ENCODE measurements around the gene C17orf75.

DNA sequence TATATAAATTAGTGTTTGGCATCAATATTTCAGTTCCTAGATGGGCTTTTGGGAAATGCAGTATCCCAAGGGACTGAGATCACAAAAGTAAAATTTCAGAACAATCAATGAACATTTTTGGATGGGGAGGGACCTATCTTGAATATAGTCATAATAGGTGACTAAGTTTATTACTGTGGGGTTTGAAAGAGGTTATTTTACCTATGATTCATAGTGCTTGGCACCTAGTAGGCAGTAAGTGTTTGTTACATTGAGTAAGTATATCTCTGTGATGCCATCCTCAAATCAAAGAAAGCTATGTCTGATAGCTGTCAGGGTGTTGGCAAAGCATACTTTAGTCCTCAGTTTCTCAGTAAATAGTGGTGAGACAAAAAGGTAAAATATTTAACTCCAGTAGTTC lies 44.9 kb upstream of the C17orf75 start:
- TF ChIP-seq, protein P1, sequence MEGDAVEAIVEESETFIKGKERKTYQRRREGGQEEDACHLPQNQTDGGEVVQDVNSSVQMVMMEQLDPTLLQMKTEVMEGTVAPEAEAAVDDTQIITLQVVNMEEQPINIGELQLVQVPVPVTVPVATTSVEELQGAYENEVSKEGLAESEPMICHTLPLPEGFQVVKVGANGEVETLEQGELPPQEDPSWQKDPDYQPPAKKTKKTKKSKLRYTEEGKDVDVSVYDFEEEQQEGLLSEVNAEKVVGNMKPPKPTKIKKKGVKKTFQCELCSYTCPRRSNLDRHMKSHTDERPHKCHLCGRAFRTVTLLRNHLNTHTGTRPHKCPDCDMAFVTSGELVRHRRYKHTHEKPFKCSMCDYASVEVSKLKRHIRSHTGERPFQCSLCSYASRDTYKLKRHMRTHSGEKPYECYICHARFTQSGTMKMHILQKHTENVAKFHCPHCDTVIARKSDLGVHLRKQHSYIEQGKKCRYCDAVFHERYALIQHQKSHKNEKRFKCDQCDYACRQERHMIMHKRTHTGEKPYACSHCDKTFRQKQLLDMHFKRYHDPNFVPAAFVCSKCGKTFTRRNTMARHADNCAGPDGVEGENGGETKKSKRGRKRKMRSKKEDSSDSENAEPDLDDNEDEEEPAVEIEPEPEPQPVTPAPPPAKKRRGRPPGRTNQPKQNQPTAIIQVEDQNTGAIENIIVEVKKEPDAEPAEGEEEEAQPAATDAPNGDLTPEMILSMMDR (conservative IDR thresholded peaks at IDR 0.05): no peak
- no peak for TF ChIP-seq ZFX (IDR thresholded peaks at IDR 0.05)
